Measurements from ENCODE around the gene ADI1.
"Not testable (repeated sequence)": the region's sequence is repeated elsewhere in the genome, so short reads cannot be mapped to it uniquely, and the experiment has no call there.

Gene ADI1

GRCh38 chr2:3529316-3530025 lies 10.1 kb upstream of the ADI1 start:
- DNase-seq: no peak

GRCh38 chr2:3527886-3528785 lies 8.8 kb upstream of the ADI1 start:
- no peak for DNase-seq

GRCh38 chr2:3526871-3527270 lies 7.5 kb upstream of the ADI1 start:
- DNase-seq: no peak

GRCh38 chr2:3523551-3524041 lies 4.3 kb upstream of the ADI1 start:
- DNase-seq: peak; percentile 31

GRCh38 chr2:3522961-3523421 lies 3.7 kb upstream of the ADI1 start:
- peak; percentile 55 for DNase-seq

GRCh38 chr2:3520591-3520990 lies 1.3 kb upstream of the ADI1 start:
- DNase-seq: no peak

- DNase-seq: peak; percentile 97
Measured at GRCh38 chr2:3518496-3519254, 656 bp downstream of the ADI1 start.

GRCh38 chr2:3517948-3518495 lies 1.3 kb downstream of the ADI1 start:
- no peak for DNase-seq

GRCh38 chr2:3516831-3517230 lies 2.5 kb downstream of the ADI1 start:
- DNase-seq: no peak

- DNase-seq: not testable (repeated sequence)
Measured at GRCh38 chr2:3515438-3515837, 3.9 kb downstream of the ADI1 start.

- DNase-seq: no peak
Measured at GRCh38 chr2:3513026-3513810, 6.1 kb downstream of the ADI1 start.

- no peak for DNase-seq
Measured at GRCh38 chr2:3512086-3512485, 7.2 kb downstream of the ADI1 start.

- no peak for DNase-seq
Measured at GRCh38 chr2:3505771-3506170, 13.6 kb downstream of the ADI1 start.

- DNase-seq: no peak
Measured at GRCh38 chr2:3504741-3505140, 14.6 kb downstream of the ADI1 start.

GRCh38 chr2:3503483-3503882 lies 15.8 kb downstream of the ADI1 start:
- DNase-seq: no peak

GRCh38 chr2:3503046-3503445 lies 16.3 kb downstream of the ADI1 start:
- no peak for DNase-seq

- no peak for DNase-seq
Measured at GRCh38 chr2:3500326-3500899, 18.9 kb downstream of the ADI1 start.

GRCh38 chr2:3498783-3499394 lies 20.4 kb downstream of the ADI1 start:
- DNase-seq: no peak

- DNase-seq: not testable (repeated sequence)
Measured at GRCh38 chr2:3496708-3497080, 22.6 kb downstream of the ADI1 start.

GRCh38 chr2:3494984-3495666 lies 24.2 kb downstream of the ADI1 start:
- no peak for DNase-seq

Measured in fibroblast of skin of scalp (primary cell).